HG02938 (cell line): ENCODE data around the gene CREBZF.
"Not testable (repeated sequence)": the region's sequence is repeated elsewhere in the genome, so short reads cannot be mapped to it uniquely, and the experiment has no call there.

Experiments
- ATAC-seq: cut with Tn5 transposase; IDR thresholded peaks from one replicate; pipeline ENCODE4 v1.9.1; 2021; ENCODE audit warnings: mild to moderate bottlenecking, moderate library complexity; ENCODE audit not compliant: unreplicated experiment

CREBZF gene

DNA sequence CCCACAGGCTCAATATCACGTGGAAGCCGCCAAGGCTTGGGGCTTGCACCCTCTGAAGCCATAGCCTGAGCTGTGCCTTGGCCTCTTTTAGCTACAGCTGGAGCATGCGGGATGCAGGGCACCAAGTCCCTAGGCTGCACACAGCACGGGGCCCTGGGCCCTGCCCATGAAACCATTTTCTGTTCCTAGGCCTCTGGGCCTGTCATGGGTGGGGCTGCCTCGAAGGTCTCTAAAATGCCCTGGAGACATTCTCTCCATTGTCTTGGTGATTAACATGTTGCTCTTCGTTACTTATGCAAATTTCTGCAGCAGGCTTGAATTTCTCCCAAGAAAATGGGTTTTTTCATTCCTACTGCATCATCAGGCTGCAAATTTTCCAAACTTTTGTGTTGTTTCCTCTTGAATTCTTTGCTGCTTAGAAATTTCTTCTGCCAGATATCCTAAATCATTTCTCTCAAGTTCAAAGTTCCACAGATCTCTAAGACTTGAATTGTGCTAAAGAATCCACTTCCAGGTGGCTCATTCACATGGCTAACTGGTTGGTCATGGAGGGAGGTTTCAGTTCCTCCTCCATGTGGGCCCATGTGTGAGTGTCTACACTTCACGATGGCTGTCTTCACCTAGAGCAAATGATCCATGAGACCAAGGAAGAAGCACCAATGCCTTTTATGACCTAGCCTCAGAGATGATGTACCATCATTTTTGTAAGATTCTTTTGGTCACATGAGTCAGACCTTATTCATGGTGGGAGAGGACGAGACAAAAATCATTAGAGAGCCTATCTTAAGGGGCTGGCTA is 7.4 kb upstream of the CREBZF start:
- ATAC-seq: no peak

DNA sequence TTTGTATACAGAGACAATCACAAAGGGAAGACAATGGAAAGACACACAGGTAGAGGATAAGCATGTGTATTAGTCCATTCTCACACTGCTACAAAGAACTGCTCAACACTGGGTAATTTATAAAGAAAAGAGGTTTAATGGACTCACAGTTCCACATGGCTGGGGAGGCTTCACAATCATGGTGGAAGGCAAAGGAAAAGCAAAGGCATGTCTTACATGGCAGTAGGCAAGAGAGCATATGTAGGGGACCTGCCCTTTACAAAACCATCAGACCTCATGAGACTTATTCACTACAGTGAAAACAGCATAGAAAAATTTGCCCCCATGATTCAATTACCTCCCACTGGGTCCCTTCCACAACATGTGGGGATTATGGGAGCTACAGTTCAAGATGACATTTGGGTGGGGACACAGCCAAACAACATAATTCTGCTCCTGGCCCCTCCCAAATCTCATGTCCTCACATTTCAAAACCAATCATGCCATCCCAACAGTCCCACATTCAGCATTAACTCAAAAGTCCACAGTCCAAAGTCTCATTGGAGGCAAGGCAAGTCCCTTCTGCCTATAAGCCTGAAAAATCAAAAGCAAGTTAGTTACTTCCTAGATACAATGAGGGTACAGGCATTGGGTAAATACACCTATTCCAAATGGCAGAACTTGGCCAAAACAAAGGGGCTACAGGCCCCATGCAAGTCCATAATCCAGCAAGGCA is 6.2 kb upstream of the CREBZF start:
- not testable (repeated sequence) for ATAC-seq

DNA sequence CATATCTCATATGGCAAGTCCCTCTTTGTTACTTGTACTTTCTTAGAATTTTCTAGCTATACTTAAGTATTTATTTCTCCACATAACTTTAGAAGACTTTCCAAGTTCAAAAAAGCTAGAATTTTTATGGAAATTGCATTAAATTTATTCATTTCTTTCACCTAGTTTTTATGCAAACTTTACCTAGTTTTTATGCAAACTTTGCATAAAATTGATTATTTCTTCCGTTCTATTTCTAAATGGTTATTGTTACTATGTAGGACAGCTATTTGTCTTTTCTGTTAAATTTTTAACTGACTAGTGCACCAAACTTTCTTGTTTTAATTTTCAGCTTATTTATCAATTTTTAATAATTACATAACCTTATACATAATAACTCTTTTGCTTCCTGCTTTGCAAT is 3.2 kb upstream of the CREBZF start:
- no peak for ATAC-seq

DNA sequence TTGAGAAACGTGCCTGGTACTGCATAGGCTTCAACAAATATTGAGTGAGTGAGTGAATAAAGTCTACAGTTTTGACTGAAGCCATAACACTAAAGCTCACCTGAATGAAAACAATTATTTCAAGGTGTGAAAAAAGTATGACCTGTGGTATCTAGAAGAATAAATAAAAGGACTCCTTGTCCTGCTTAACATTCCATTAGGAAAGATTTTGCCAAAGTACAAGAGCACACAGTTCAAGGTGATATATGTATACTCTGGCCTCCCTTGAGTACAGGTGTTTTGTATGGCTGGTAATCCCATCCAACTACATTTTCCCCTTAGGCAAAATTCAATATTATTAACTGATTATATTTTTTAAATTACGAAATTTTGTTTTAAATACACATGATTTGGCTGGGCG is 1.8 kb upstream of the CREBZF start:
- no peak for ATAC-seq

DNA sequence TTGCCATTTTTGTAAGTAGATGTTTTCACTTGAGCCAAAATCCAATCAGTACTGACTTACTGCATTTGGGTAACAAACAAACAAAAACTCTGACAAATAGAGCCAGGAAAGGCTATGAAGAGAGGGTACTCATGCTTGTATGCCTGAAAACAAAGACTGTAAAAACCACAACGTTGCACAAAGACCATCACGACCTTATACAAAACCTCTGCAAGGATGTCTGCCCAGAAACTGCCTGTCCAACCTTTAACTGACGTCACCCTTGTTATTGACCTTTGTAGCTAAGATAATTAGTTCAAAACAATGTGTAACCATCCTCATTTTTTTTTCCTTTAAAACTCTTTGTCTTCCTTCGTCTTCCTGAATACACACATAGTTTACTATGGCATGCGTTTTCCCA is 804 bp upstream of the CREBZF start:
- no peak for ATAC-seq

DNA sequence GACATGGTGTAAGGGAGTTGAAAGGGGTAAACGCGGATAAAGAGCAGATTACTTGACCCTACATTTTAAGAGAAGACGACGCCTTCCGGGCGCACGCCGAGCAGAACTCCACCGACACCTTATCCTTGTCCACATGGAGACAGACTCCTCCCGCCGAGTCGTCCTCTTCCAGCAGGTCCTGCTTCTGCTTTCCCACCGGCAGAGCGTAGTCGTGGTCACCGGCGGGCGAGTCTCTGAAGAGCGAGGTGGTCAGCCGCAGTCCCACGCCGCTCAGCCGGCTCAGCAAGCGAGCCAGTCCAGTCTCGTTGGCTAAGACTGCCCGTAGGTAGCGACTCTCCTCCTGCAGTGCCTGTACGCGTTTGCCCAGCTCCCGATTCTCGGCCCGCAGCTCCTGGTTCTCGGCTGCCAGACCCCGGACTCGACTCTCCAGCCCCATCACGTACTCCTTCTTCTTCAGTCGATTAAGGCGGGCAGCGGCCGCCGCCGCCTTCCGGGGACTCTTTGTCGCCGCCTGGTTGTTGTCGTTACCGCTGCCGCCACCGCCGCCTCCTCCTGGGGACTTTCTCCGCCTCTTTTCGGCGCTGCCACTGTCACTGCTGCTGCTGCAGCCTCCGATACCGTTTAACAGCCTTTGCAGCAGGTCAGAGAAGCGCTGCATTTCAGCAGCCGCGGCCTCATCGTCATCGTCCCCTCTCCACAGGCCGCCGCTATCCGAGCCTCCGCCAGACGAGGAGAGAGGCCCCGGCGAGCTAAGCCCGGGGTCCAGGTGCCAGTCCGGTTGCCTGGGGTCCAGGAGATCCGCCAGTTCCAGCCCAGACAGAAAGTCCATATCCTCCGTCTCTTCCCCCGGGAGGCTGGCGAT is 945 bp downstream of the CREBZF start:
- ATAC-seq: peak; percentile 73

DNA sequence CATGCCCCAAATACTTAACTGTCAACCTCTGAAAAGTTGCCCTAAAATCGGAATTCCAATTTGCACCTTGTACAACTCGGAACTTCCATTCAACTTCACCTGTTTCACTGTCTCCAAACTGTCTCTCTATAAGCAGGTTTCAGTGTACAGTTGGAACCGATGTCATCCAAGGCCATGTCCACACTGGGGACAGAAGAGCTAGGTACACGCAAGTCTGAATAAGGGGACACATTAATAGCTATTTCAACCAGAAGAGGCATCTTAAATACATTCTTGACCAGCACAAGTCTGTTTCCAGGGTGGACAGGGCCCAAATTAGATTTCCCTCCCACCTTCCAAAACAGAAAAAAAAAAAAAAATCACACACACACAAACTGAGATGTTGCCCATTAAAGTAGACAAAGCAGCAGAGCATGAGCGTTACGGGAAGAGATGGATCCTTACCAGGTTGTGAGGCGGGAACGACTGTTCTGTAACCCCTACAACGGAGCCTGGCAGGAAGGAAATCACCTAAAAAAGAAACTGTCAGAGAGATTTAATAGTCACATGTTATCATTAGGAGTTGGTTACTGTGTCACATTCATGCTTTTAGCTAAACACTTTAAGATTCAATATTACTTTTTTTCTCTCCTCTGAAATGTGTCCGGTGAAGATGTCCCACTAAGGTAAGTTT is 1.7 kb downstream of the CREBZF start:
- peak; percentile 4 for ATAC-seq

DNA sequence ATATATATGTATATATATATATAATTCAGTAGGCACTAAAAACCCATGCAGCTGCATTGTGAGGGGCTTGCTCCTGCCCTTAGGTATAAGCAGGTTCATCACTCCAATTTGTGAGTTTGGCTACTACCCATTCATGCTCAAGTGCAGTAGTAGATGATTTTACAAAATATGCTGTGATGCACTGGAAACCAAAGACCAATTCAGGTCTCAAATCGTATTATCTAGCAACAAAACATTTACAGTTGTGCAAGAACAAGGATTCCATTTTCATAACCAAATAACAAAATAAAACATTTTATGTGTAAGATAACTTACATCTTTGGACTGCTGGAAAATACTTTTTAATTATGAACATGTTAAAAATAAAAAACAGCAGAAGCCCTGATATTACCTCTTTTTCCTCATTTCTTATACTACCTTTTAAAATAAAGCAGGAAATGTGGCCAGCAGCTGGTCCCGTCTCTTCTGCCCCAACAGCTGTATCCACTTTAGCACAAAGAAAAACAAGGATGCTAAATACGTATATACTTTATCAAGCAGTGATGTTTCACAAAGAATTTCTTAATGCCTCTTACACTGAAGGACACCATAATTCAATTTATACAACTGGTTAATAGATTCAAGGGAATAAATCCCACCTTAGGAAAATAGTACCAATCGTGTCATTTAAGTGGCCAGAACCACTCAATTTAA is 2.8 kb downstream of the CREBZF start:
- ATAC-seq: no peak

DNA sequence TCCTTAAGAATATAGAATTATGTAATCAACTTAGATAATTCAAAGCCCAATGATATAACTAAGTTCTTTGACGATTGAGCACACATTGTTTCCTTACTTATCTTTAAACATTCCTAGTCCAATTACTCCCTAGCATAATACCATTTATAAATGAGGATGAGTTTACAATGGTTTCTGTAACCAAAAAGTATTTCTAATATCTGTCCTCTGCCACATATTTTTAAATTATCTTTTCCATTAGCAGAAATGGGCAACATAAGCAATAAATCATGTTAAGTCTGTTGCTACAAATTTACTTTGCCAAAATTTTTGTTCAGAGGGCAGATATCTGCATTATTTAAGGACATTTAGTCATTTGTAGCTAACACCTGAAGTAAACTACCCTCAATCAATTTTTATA is 6.7 kb downstream of the CREBZF start:
- no peak for ATAC-seq

DNA sequence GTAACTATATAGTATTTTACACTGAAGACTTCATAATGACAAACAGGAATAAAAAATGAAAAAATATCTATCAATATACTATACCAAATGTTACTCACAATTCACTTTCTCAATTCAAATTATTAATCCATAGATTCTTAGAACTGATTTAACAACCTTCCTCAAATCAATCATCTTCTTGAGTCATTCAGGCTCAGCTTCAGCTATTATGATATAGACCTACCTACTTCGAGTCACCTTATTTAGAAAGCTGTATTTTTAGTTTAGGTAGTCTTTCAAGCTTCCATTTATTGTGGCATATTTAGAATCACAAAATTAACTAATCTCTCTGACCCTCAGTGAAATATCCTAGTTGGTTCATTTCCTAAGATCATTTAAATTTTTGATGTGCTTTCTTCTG is 8.2 kb downstream of the CREBZF start:
- no peak for ATAC-seq

DNA sequence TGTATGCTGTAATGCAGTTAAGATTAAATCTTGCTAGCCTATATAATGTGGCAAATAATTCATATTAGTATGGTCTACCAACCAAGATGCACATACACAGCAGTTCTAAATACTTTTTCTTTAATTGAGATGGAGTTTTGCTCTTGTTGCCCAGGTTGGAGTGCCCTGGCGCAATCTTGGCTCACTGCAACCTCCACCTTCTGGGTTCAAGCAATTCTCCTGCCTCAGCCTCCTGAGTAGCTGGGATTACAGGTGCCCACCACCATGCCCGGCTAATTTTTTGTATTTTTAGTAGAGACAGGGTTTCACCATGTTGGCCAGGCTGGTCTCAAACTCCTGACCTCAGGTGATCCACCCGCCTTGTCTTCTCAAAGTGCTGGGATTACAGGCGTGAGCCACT is 10.6 kb downstream of the CREBZF start:
- ATAC-seq: not testable (repeated sequence)

DNA sequence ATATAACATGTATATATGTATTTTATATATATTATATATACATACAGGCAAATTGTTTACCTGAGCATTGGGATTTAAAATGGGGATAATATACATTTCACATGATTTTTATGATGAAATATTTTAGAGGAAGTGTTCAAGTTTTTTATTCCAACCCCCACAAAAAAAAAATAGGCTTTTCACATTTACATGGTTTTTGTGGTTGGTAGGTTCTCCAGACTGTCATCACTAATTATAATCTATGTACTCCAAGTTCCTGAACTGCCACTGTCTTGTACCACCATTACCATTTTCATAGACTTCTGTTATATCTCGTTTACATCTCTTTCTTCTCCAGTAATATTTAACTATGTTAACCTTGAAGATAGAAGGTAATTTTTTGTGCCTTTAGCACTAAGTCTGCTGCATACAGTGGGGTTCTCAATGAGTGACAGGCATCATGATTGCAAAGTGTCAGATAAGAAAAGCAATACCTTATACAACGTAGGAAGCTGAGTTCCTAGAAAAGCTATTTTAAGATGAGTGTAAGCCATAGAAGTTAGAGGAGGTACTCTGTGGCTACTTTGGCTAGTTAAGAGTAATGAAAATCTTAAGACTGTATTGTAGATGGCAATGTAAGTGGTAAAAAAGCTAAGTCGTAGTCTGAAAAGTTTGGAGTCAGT is 12.0 kb downstream of the CREBZF start:
- no peak for ATAC-seq

DNA sequence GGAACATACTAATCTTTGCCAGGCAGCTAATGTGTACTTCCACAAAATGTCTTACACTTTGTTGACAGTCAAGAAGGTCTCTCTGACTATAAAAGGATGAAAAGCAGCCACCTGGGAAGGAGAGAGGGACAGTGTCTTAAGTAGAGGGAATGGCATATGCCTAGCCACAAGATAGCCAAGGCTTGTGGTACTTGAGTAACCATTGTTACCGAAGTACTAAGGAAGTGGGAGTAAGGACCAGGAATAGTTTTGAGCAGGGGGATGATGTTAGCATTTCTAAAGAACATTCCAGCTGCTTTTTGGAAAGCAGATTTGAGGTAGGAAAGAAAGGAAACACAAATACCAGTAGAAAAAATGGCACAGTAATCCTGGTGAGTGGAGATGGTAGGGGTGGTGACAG is 13.8 kb downstream of the CREBZF start:
- no peak for ATAC-seq

DNA sequence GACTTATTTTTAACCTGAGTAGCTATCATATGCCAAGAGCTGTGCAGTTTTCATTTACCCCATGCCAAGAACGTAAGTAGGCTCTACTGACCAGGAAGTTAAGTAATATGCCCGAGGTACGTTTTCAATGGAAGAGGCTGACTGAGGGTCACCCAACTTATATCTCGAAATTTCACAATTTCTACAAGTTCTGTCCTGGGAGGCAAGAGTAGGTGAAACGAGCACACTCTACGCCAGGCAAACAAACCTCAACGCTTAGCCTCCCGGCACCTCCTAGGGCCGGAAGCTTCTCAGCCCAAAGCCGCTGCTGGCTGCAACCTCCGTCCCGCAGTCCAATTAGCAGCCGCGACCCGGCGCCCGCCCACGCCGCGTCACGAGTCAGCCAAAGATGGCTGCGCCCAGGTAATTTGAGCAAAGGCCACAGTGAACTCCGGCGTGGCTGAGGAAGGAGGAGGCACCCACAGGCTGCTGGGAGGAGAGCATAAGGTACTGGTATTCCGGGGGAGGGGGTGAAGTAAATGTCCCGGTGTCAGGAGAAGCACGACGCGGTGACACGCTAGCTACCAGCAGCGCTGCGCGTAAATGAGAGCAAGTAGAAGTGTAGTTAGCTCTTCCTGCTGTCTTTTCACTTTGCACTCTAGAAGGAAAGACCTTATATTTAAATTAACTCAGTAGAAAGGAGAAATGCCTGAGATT is 17.2 kb downstream of the CREBZF start, which contains the start of gene TMEM126A:
Gene TMEM126A (plus strand): TSS at position 364 of the 696 bp plus-strand sequence. CDS start 2,289 bp downstream, outside the sequence.
- ATAC-seq: peak; percentile 99

DNA sequence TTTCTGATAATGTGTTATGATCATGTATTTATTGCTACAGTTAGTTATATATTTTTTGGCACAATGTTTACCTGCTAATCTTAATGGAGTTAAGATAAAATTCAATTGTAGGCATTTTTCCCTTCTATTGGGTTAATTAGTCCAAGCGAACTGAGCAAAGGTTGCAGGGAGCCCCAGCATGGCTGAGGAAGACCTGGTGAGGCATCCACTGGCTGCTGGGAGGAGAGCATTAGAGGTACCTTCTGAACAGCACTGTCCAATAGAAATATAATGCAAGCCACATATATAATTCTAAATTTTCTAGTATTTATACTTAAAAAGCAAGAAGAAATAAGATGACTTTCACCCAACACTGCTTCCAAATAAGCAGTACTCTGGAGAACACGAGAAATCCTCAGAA is 17.9 kb downstream of the CREBZF start:
- peak; percentile 4 for ATAC-seq

DNA sequence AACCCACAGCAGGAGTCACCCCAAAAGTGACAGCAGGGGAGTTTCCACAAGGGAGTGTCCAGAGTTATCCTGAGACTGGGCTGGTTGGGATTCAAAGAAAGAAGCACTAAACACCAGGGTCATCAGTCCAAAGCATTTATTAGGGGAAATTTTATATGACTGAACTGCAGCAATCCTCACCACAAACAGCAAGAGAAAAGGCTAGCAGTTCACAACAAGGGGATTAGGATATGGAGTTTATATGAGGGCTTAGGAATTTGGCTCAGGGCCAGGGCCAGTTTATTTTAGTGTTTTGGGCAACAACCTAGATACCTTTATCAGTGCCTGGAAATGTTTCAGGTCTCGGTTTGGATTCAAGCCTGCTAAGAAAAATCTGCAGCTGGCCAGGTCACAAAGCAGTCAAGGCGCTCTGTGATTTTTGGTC is 21.7 kb downstream of the CREBZF start:
- ATAC-seq: no peak

DNA sequence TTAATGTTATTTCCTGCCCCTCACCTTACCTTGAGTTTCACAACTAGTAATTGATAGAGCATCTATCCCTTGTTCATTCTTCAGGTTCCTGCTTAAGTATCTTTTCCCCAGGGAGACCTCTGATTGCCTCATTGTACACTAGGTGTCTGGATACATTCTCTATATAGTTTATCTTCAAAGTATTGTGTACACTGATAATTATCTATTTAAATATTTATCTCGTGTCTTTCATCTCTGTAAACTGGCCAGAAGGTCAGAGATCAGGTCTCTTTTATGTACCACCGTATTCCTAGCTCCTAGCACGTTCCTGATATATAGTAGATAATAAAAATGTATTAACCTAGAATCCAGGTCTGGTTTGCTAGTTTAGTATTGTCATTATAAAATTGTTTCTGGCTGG is 30.2 kb downstream of the CREBZF start:
- no peak for ATAC-seq

DNA sequence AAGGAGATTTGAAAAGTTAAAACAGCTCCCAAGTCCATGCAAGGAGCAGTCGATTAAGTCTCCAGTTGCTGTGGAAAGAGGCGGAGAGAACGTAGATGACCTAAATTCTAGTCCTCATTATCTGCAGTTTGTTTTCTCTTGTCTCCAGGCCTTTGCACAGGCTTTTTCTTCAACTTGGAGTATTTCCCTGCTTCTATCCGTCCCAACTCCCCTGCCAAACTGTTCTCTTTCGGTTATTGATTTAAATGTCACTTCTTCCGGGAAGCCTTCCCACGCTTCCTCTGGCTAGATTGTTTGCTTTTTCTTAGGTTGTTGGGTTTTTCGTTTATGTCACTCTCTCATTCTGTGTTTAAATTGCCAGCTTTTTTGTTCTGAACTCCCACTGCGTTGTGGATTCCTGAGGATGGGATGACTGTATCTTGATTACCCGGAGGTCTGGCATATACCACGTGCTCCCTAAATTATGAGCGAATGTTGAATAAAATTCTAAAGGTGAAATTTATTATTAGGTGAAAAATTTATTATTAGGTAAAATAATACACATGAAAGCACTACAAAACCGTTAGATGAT is 36.1 kb downstream of the CREBZF start:
- ATAC-seq: peak; percentile 10
